Stimulated activated CD4-positive, alpha-beta T cell treated with anti-CD3 and anti-CD28 coated beads, Interleukin-1b, Interleukin-23, amount 100 ng/mL, for 24 hours (primary cell): ENCODE results near the gene HOXC4.
A peak's percentile ranks its signal among the peaks of the same experiment; 100 is the strongest.

ENCODE experiments used
- DNase-seq, 4 experiments: peaks; one replicate each; pipeline ENCODE4 v3.0.0-alpha.2; 2020; ENCODE audit warnings: low read depth in 4 of 4, low spot score in 1 of 4

HOXC4 gene

DNA sequence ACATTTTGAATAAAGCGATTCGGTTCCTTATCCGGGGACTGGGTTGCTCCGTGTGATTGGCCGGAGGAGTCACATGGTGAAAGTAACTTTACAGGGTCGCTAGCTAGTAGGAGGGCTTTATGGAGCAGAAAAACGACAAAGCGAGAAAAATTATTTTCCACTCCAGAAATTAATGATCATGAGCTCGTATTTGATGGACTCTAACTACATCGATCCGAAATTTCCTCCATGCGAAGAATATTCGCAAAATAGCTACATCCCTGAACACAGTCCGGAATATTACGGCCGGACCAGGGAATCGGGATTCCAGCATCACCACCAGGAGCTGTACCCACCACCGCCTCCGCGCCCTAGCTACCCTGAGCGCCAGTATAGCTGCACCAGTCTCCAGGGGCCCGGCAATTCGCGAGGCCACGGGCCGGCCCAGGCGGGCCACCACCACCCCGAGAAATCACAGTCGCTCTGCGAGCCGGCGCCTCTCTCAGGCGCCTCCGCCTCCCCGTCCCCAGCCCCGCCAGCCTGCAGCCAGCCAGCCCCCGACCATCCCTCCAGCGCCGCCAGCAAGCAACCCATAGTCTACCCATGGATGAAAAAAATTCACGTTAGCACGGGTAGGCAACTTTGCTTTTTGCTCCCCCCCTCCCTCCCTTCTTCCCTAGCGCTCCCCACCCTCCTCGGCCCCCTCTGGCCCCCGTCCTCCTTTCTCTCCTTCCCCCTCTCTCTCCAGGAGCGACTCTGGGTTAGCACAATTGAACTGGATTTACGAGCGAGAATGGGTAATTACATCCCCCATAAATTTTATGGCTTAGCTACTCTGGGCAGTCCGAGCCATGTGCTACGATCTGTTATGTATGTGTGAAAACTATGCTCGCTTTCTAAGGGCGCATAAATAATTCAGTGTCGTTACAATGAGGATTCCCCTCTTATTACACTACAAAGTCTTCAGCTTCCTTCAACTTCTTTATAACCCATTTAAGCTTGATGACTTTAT, at the start of gene HOXC4:
Gene HOXC4 (plus strand): TSS at position 85 of the 991 bp plus-strand sequence. CDS start 88 bp downstream, at position 173.
- DNase-seq: no peak

DNA sequence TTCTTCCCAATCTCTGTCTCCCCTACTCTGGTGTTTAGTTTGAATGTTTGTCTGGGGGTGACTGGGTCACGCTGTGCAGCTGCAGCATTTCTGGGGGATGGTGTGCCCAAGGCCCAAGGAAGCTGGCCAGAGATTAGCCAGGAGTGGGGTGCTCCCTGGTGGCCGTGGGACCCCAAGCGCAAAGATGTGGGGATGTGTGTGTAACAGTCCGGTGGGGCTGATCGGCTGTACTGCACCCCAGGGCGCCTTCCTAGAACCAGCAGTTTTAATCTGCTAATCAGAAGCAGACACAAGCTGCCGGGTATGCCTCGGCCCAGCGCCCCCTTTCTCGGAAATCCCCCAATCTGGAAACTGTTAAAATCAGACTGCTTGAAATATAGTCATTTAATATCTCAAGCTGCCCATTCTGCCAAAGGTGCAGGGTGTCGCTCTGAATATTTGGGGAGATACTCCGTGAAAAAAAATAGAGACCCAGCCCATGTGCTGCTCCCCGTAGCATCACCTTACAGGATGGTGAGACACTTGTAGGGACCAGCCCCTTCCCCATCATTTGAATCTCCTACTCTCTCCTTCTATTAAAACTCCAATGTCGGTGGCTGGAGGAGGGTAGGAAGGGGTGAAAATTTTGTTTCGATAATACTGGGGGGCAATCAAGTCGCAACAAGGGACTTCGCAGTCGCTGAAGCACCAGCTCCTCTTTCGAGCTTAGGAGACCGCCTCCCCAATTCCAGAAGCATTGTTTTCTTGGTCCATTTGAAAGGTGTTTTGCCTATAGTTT, 49.4 kb upstream of the HOXC4 start:
- no peak for DNase-seq

DNA sequence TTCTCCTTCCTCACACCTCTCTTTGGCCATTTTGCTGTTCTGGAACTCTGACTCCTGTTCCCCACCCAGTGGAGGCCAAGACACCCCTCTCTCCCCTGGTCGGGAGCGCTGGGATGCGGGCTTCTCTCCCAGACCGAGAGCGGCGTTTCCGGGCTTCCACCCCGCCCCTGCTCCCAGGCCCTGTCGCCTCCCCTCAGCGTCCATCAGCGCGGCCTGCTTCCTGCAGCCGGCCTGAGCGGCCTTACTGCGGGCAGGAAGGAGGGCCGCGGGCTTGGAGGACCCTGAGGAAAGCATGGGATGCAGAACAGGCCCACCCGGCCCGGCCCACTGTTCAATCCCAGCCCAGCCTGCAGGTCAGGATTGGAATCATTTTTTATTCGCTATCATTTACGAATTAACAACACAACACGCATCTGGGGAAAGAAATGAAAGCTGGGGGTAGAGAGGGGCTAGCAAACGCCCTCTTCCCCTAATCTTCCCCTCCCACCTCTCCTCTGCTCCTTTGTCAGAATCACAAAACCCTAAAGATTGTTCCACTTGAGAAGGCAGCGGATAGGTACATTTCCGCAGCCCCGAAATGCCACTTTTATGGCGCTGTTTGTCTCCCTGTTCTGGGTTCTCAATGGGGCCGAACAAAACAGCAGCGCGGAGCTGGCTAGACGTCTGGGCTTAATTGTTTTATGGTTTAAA, 48.6 kb upstream of the HOXC4 start:
- no peak for DNase-seq

DNA sequence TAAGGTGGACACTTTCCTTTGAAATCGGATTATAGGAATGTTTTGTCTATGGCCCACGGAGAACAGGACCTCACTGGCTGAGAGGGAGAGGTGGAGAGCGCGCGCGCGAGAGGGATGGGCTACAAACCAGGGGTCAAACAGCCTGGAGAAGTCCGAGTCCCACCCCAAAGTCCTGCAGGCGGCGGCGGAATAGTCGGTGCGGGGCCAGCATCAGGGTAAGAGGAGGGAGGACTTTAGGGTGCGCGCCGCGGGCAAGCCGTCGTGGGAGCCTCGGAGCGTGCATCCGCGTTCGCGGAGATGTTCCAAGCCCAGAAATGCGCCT, 48.1 kb upstream of the HOXC4 start:
- DNase-seq: no peak

DNA sequence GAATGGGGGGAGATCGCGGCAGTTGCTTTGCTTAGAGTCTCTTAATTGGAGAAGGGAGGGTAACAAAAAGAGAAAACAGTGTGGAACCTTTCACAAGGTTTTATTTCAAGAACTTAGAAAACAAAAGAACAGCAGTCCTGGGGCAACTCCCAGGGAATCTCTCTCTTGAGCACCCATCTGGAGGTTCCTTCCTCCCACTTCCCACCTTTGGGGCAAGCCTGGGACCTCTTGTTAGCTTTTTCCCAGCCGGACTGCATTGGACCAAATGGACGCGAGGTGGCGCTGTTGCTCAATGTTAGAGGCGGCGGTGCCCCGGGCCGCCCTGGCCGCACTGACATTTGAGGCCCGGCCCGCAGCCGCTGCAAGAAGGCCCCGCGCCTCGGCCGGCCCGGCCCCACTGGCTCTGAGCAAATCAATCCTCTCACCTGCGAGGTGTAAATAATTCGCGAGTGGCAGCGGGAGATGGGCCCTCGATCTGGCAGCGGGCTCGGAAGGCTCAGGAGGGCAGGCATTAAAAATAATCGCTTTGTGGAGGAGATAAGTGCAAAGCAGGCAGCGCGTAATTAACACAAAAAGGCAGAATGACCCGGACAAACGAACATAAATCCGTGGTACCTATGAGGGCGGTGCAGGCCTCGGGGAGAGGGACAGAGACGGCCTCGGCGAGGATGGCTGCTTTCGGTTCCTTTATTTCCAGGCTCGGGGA, 47.6 kb upstream of the HOXC4 start:
- peak; percentile 77 to 86 (median 82) for DNase-seq

DNA sequence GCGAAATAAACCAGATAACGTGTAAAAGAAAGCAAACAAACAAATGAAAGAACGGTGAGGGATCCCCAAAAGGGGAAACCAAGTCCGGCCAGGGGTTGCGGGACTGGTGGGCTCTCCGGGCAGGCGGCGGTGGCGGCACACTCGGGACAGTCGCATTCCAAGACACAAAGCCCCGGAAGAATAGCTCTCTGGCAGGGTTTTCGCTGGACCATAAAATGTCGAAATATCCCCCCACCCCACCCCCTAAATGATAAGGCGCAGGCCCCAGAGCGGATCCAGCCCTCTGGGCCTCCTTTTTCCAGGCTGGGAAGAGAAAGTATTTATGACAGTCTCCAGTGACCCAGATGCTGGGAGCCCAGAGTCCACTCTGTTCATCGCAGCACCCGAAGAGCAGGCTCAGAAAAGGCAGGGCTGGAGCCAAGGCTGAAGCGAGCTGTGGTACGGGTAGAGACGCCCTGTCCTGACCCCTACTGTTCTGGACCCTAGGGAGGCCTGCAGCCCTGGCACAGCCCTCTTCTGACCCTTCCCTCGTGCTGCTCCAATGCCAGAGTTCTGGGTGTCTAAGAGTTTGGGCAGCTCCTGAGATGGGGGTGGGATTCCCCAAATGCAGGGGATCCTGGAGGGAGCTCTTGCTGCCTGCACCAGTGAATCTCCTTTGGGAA, 46.9 kb upstream of the HOXC4 start:
- no peak for DNase-seq

DNA sequence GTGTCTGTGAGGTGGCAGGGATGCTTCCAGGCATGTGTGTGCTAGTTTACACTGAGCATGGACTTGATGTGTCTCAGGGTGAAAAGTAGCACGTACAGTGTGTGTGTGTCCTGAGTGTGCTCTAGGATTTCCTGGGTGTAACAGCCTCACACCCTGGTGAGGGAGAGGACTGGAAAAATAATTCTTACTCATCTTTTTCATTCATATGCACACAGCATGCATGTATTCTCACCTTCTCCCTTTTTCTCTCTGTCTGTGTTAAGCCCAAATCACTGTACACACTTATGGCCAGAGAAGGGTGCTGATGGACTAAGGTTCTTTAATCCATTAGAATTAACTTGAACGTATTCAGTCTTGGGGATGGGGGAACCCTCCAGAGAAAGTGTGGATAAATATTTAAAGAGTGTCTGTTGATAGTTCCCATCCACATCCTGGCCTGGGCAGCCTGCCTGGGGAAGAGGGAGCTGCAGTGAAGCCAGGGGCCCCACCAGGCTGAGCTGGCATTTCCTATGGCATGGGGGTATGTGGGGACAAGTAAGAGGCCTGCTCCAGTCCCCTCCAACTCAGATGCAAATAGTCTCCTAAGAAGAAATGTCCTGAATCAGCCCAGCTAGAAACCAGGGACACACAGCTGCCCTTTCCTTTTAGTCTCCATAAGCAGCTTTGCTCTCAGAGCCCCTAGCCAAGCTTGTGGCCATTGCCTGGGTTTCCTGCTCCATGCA, 45.9 kb upstream of the HOXC4 start:
- DNase-seq: no peak

DNA sequence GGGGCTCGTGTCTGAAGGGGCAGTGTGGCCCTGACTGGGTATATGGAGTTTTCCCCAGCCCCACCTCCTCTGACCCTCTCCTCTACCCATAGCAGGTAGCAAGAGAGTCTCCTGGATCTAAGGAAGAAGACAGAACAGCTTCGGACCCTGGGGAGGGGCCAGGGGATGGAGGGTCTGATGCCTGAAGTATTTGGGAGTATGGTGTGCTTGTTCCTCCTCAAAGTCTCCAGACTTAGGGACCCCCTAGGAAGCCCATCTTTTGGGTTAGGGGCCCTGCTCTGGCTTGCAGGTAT, 45.4 kb upstream of the HOXC4 start:
- DNase-seq: no peak

DNA sequence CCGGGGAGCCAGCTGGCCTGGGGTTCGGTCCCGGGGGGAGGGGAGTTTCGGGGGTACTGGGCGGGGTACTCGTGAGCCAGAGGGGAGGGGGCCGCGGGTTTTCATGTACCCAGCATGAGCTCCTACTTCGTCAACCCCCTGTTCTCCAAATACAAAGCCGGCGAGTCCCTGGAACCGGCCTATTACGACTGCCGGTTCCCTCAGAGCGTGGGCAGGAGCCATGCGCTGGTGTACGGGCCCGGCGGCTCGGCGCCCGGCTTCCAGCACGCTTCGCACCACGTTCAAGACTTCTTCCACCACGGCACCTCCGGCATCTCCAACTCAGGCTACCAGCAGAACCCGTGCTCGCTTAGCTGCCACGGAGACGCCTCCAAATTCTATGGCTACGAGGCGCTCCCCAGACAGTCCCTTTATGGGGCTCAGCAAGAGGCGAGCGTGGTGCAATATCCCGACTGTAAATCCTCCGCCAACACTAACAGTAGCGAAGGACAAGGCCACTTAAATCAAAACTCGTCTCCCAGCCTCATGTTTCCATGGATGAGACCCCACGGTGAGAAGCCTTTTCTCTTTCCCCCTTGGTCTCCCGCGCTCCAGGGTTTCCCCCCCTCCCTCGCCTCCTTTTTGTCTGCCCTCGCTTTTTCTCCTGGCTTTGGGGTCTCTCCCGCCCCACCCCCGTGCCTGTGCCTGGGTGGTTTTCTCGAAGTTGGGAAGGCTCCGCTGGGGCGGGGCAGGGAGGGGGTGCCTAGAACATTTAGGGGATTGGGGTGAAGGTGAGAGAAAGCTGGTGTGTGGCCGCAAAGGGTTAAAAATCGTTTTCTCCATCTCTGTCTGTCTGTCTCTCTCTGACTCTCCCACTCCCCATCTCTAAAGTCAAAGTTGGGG, 44.2 kb upstream of the HOXC4 start:
- no peak for DNase-seq

DNA sequence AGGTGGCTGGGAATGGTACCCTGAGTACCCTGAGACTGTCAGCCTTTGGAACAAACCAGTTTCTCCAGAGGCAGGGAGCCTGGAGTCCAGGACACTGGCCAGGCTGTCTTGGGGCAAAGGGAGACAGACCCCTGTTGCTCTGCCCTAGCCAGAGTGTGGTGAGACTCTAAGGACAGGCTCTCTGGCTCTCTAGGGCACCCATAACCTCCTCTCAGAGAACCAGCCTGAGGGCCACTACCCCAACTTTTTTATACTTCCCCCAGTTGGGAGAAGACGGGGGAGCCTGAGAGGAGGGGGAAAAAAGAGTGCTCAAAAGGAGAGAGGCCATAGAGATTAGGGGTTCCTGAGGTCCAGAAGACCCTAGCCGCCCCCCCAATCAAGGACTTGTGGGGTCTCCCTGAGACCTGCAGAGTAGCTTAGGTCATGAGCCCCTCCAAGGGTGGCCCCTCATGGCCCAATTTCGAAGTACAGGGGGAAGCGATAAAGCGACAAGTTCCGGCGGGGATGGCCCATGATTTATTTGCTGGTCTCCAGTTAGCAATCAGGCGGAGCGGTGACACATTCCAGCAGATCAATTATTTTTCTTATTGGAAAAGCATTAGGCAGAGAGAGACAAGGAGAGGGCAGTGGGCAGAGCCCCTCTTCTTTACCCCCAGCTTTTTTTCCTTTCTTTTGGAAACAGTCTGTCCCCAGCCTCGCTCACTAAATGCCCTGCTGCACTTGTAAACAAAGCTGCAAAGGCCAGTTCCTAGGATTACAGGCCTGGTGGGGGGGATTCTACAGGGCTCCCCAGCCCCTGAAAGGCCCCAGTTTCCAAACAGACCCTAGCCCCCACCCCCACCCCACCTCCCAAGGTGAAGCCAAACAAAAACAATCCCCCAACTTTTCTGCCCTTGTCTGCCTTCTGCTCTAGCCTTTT, 43.3 kb upstream of the HOXC4 start:
- DNase-seq: no peak

DNA sequence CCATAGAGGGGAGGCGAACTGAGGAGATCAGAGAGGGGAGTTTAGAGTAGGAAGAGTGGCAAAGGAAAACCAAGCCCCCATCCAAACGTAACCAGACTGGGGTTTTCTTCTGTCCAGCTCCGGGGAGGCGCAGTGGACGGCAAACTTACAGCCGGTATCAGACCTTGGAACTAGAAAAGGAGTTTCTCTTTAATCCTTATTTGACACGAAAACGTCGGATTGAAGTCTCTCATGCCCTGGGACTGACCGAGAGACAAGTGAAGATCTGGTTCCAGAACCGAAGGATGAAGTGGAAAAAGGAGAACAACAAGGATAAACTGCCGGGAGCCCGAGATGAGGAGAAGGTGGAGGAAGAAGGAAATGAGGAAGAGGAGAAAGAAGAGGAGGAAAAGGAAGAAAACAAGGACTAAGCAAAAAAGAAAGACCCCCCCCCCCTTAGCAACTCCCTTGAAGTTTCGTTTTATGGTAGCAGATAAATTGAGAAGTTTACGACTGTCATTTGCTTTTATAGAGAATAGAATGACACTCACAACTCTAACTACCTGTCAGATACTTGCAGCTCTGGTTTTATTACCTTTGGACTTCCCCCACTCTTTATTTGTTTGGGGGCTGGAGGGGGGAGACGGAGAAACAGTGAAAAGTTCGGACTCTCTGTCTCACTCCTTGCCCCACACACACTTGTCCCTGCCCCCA, 42.5 kb upstream of the HOXC4 start:
- no peak for DNase-seq

DNA sequence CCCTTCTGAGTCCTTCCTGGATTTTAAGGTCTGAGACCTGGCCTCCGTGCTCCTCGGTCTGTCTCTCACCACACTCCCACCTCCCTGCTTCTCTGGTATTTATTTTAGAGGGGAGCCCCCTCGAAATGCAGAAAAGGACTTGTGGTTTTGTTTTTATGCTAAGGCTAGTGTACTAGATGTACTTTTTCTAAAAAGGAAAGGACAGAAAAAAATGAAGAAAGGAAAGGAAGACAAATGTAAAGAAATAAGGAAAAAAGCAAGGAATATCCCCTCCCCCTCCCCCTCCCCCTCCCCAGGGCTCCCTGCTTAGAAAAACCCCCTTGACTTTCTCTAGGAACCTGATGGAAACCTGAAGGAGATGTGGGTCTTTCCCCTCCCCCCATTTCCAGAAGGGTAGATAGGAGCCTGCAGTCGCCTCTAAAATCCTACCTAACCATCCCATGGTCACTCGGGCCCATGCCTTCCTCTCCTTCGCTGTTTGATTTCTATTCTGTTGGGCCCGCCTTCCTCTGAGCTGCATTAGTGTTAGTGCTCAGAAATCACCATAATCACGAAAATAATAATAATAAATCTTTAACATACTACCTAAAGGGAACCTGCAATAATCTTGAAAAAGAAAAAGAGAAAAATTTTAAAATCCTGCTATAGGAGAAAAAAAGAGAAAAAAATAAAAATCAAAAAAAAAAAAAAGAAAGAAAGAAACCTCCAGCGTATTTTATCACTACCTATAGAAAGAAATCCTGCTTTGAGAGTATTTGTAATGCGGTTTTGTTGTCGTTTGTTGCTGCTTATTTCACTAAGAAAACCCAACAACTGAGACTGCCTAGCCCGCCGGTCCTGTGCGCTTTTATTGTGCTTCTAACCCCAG, 41.7 kb upstream of the HOXC4 start:
- DNase-seq: no peak

DNA sequence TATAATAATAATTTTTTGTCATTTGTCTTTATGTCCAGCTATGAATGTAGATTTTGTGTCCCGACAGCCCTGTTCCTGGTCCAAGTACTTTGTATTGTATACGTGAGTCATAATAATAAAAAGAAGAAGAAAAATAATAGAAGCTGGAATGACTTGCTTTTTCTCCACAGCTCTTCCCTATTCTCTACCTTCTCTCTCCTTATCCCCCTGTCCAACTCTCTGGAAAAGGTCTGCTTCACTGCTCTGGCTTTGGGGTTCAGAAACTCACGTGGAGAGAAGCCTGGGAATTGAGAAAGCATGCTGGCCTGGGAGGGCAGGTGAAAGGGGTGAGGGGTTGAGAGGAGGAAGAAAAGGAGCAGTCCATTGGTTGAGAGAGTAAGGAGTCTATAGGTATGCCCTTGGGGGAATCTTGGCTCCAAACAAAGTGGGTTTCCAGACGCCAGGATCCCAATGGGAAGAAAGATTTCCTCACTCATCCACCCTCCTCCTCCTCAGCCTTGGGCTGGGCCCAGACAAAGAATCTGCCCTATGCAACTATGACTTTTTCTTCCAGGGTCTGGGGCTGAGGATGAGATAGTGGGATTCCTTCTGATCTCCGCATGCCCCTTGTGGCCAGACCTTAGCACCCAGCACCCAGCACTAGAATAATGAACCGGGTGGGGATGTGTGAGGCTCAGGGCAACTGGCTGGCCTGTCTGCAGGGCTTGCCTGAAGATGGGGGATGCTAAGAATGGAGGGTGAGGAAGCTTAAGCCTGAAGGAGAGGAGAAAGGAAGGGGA, 40.8 kb upstream of the HOXC4 start:
- no peak for DNase-seq

DNA sequence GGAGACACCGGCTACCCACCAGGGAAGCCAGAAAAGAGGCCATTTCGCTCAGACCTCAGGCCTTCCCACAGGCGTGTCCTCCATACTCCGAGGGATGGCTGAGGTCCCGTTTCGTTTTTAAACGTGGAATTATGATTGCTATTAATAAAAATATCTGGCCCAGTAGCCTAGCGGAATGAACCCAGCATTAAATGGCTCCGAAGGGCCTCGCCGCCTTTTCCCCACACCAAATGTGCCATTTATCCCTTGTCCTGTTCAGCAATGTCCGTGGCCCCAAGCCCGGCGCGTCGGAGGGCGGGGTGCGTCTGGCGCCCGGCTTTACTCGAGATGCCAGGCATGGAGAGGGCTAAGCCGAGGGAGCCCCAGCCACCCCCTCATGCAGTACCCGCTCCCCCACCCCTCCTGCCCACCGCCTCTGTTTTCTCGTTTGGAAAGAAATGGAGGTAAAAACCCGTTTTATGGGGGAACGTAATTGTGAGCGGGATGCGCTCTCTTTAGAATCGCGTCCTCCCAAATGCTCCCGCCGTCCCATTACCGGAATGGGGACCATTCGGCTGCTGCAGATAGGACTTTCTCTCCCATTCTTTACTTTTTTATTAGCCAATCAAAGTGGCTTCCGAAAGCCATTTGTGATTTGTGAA, 39.1 kb upstream of the HOXC4 start:
- no peak for DNase-seq
